Activated T-helper 9 cell treated with anti-CD3 and anti-CD28 coated beads, Interleukin-2, amount 50 U/mL, for 16 hours (primary cell): ENCODE results near the gene GSTK1.
A peak's percentile ranks its signal among the peaks of the same experiment; 100 is the strongest.
"Not testable (repeated sequence)": the region's sequence is repeated elsewhere in the genome, so short reads cannot be mapped to it uniquely, and the experiment has no call there.

Experiments
- DNase-seq: peaks from one replicate; pipeline ENCODE4 v3.0.0-alpha.2; 2020; ENCODE audit warnings: low read depth

GSTK1 gene

GRCh38 chr7:143271240-143271639 is 8.0 kb downstream of the GSTK1 start:
- DNase-seq = no peak

- no peak for DNase-seq
Measured at GRCh38 chr7:143272871-143273270, 9.6 kb downstream of the GSTK1 start.

GRCh38 chr7:143279186-143280098 is 16.2 kb downstream of the GSTK1 start:
- DNase-seq = no peak

GRCh38 chr7:143280160-143280559 is 16.9 kb downstream of the GSTK1 start:
- DNase-seq = no peak

GRCh38 chr7:143280566-143280965 is 17.3 kb downstream of the GSTK1 start:
- DNase-seq = no peak

- DNase-seq = no peak
Measured at GRCh38 chr7:143281529-143281928, 18.3 kb downstream of the GSTK1 start.

GRCh38 chr7:143282124-143282523 is 18.9 kb downstream of the GSTK1 start:
- DNase-seq = no peak

- DNase-seq = no peak
Measured at GRCh38 chr7:143283381-143283780, 20.1 kb downstream of the GSTK1 start.

- DNase-seq = no peak
Measured at GRCh38 chr7:143284591-143285469, 21.6 kb downstream of the GSTK1 start, which contains the start of gene TMEM139. TMEM139 (plus strand) TSS chr7:143284958; CDS start chr7:143285958, 1,000 bp downstream.

GRCh38 chr7:143285470-143285778 is 22.2 kb downstream of the GSTK1 start:
- DNase-seq = no peak

- DNase-seq = no peak
Measured at GRCh38 chr7:143285806-143286521, 22.7 kb downstream of the GSTK1 start.

GRCh38 chr7:143286522-143286890 is 23.3 kb downstream of the GSTK1 start:
- DNase-seq = no peak

- no peak for DNase-seq
Measured at GRCh38 chr7:143287339-143287934, 24.2 kb downstream of the GSTK1 start.

GRCh38 chr7:143287935-143288826 is 24.9 kb downstream of the GSTK1 start, which contains the start of gene CASP2:
CASP2 (plus strand) TSS chr7:143288351; CDS start chr7:143288456, 105 bp downstream.
- peak; percentile 99 for DNase-seq

- DNase-seq = no peak
Measured at GRCh38 chr7:143288836-143289235, 25.6 kb downstream of the GSTK1 start.

GRCh38 chr7:143289421-143289820 is 26.2 kb downstream of the GSTK1 start:
- DNase-seq = no peak

GRCh38 chr7:143289888-143290287 is 26.6 kb downstream of the GSTK1 start:
- not testable (repeated sequence) for DNase-seq

GRCh38 chr7:143290293-143290692 is 27.1 kb downstream of the GSTK1 start:
- no peak for DNase-seq

GRCh38 chr7:143292876-143293275 is 29.6 kb downstream of the GSTK1 start:
- DNase-seq = no peak

- DNase-seq = no peak
Measured at GRCh38 chr7:143295870-143296269, 32.6 kb downstream of the GSTK1 start.

GRCh38 chr7:143296686-143297085 is 33.4 kb downstream of the GSTK1 start:
- DNase-seq = no peak
